Measurements from ENCODE around the gene HMG20B.

GRCh38 chr19:3627351-3627723, 54.6 kb downstream of the HMG20B start:
- TF ChIP-seq EZH2 (IDR thresholded peaks at IDR 0.05; ENCODE audit: borderline replicate concordance, insufficient read depth, low read length, poor library complexity, severe bottlenecking) (no peak), CTCF (IDR thresholded peaks at IDR 0.05; ENCODE audit: poor library complexity, severe bottlenecking) (no peak), TAF1 (IDR thresholded peaks at IDR 0.05; ENCODE audit: low read depth) (no peak)
